GM21786 (cell line): Measurements from ENCODE around the gene C11orf91.
"Not testable (repeated sequence)": the region's sequence is repeated elsewhere in the genome, so short reads cannot be mapped to it uniquely, and the experiment has no call there.

Experiments used
- ATAC-seq: cut with Tn5 transposase; IDR thresholded peaks from one replicate; pipeline ENCODE4 v1.9.1; 2021; ENCODE audit not compliant: unreplicated experiment

Gene C11orf91

DNA sequence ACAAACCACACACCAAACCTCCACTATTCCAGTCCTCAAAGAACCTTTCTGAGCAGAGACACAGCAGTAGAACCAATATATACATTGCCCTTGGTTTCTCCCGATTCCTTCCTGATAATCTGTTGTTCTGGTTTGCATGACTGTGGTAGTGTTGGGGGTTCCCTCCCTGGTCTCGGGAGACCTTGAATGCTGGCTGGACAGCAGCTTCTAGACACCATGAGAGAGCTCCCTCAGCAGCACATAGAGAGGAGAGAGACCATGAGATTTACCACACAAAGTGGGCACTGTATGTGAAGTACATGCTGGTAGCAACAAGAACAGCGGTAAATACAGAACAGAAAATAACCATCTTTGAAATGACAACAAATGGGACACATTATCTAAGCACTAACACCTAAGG lies 2.6 kb downstream of the C11orf91 start:
- ATAC-seq: no peak

DNA sequence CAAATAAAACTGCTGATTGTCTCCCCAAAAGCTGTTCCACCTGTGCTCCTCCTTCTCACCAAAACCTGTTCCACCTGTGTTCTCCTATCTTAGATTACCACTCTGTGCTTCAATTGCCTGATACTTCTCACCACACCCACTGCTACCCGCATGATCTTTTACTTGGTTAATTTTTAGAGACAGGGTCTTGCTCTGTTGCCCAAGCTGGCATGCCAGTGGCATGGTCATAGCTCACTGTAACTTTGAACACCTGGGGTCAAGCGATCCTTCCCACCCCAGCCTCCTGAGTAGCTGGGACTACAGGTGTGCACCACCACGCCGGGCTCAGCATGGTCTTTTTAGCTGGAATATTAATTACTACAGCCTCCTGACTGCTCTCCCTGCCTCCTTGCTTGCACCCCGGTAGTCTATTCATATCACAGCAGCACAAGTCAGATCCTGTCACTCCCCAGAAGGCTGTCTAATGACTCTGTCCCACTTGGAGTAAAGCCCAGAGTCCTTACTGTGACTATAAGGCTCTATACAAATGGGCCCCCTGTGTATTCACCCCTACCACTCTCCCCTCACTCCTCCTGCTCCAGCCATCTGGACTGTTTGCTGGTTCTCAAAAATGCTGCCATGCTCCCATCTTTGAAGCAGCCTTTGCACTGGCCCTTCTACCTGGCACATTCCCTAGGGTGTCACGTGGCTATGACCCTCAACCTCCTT lies 3.5 kb downstream of the C11orf91 start:
- ATAC-seq: no peak

DNA sequence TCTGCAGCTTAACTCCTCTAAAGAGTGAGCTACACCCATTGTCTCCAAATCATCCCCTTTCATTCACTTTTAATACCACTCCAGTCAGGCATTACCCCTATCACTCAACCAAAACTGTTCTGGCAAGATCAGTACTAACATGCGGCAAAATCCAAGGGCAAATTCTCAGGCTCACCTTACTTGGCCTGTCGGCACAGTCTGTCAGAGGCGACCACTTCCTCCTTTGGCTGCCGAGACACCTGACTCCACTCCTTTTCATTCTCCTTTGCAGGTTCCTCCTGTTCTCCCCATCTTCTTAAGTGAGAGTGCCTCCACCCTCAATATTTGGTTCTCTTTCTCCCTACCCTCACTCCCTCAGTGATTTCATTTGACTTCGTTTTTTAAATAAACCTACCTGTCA lies 4.2 kb downstream of the C11orf91 start:
- ATAC-seq: no peak

DNA sequence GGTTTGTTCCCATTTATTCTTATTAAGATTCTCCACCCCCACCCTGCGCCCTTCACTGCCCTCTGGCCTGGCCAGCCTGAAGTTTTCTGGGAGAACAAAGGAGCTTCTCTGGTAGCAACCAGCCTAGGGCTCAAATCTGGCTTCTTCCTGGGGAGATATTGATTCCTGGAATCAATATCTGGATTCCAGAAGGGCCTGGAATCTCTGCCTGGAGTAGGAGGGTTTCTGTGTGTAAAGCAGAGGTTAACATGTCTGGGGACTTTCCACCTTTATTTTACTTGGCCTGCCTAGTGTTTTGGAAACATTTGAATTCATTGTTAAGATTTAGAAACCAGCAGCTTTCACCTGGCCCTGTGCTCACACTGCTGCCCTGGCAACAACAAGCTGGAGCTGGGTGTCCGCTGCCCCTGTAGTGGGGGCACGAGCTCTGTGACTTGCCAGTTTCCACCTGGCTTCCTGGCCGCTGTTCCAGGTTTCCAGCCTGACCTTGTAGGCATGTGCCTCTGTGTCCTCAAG lies 5.5 kb downstream of the C11orf91 start:
- ATAC-seq: no peak

DNA sequence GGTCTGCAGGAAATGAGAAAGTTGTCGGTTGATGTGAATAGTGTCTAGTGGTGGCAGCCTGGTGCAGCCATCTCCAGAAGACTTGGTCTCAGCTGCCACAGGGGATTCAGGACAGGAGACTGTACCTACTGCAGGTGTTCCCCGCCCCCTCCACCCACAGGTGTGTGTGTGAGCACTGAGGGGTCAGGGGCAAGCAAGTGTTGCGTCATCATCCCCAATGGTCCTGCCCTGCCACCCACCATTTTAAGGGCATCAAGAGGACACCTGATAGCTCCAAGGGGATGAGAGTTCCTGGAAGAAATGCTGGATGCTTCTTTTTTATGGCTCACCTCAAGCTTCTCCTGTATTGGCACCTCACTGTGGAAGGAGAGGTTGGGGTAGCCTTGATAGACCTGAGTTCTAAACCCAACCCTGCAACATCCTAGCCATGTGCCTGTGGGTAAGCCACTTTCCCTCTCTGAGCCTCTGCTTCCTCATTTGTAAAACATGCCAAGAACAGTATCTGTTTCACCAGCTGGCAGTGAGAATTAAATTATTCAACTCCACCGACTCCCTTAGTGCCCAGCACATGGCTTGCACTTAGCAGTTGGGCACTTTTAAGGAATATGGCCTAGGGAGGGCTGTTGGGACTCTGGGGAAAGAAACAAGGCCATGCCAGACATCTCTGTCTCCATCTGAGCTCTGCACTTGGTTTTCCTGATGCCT lies 6.1 kb downstream of the C11orf91 start:
- ATAC-seq: no peak

DNA sequence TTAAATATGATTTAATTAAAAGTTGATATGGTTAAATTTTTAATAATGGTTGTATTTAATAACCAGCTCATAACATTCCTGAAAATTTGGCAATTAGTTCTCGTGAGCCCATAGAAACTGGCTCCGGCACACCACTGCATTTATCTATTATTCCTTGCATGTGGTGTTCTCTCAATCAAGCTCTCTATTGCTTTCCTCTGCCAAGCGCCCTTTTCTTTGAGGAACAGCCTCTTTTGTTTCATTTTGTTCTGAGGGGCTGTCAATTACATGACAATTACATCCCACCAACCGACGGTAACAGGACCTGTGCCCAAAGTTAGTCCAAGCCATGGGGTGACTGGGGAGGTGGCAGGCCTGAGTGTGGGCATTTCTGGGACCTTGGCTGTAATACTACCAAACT lies 8.1 kb downstream of the C11orf91 start:
- no peak for ATAC-seq

DNA sequence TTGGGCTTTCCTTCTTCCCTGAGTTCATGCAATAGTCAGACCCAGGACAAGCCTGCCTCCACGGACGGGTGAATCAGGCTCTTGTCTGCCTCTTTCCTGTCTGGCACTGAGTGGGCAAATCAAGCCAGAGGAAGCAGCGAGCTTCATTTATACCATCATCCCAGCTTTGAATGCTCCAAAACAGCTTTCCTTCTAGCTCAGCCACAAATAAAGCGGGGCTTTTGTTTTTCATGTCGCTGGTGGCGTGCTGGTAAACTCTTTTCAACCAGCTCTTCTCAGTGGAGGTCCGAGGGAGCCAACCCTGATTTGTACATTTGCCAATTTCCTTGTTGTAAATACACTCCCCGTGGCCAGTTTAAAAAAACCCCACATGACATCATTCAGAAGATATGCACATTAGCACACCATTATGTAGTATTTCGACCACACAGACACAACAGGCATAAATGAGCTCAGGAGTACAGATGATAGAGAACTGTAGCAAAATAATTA lies 8.6 kb downstream of the C11orf91 start:
- no peak for ATAC-seq

DNA sequence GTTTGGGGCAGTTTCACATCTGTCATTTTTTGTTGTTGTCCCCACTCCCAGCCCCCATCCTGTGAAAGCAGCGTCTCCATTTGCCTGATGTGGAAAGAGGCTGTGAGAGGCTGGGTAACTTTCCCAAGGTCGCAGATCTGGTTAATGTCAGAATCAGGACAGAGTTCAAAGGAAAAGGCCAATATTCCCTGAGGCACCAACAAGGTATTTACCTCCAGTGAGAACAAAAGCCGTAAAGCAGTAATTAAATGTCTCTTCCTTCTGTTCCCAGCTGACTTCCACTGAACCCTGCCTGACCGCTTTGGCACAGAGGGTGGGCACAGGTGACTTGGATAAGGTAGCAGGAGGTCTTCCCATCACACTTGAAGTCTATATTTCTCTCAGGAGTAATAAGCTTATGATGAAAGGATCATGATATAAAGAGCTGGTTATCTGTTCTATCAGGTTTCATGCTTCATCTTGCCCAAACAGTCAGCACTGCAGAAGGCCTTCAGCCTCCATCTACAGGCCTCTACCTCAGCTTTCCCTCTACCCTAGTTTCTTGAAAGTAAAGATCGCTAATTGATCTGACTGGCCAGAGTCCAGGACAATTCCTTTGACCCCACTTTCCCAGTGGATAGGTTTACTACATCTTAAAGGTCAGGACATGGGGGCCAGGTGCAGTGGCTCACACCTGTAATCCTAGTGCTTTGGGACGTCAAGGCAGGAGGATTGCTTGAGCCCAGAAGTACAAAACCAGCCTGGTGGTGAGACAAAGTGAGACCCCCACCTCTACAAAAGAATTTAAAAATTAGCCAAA lies 9.4 kb downstream of the C11orf91 start:
- ATAC-seq: no peak

DNA sequence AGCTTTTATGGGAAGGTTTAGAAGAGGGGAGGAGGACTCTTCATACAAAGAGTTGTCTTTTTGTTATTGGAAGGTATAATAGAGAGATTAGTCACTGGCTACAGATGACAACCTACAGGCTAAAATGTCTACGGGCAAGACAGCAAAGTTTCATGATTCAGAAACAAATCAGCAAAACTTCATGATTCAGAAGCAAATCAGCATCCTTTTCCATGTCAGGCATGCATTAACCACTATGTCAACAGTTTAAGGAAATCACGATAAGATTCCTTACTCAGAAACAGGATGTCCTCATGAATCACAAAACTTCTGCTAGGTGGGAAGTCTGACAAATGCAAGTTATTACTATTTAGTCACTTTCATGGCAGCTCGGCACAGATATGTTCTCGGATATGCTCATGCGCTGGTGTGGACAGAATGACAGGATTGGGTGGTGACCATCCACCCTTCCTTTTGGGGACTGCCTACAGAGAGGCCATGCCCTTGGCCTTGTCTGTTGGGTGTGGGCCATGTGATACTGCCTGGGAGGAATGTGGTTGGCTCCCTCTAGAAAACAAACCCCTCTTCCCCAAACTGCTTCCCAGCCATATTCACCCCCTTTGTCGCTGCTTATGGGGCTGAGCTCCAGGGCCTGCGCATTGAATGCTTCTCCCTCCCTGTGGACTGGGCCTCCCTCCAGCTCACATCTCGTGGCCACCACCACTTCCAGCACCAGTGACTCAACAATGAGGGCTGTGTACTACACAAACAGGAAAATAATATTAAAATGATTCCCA lies 10.1 kb downstream of the C11orf91 start:
- no peak for ATAC-seq

DNA sequence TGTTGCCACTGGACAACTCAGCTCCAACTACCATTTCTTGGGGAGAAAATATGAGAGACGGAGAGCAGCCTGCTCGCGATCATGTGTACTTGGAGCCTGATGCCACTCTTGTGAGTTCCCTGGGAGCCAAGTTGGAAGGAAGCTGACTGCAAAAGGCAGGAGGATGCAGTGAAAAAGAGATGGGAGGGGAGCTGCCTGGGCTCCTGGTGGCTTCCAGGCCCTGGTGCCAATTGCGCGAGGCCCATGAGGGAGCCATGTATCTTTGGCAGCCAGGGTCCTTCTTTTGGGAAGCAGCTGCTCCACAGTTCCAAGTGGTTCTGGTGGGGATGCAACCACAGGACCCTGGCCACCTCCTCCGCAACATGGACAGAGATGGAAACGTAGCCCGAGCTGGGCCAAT lies 11.1 kb downstream of the C11orf91 start:
- no peak for ATAC-seq

DNA sequence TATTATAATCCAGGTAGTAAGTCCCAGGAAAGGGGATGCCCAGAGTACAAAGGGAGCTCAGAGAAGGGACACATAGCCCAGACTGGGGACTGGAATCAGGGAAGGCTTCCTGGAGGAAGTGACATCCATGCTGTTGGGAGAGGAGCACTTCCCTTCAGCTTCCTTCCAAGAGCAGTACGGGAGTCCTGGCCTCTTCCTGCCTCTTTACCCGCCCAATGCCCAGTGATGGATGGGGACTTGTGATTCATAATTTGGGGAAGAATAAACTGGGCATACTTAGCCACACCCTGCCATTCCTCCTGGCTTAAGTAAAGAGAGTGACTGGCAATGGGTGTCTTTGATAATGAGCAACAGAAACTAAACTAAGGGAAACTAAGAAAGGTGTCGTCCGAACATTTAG lies 11.5 kb downstream of the C11orf91 start:
- ATAC-seq: no peak

DNA sequence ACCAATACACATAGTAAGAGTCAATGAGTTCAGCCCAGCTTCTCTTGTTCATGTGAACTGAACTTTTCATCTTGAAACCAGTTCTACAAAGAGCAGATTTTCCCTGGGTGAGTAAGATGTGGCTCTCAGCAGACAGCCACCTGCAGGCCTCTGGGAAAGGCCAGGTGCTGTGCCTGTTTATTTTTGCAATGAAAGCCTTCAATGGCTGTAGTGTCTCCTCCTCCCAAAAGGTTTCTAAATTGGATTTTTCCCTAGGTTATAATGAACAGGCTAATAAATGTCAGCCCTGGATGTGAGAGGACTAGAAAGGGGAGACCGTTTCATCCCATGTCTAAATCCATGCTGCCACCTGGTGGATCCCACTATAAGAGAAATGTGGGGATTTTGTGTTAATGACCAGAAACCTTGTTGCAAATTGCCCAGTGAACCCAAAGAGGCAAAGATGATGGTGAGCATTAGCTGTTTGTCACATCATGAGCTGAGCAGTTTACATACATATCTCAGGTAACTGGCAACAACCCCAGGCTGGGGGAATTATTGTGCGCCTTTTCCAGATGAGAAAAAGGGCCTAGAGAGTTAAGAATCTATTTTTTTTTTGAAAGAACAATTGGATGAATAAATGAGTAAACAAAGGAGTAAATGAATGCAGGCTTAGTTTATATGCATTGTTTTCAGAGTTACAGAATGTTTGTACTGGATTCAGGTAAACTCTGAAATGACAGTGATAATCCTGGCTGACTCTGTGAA lies 12.7 kb downstream of the C11orf91 start:
- no peak for ATAC-seq

DNA sequence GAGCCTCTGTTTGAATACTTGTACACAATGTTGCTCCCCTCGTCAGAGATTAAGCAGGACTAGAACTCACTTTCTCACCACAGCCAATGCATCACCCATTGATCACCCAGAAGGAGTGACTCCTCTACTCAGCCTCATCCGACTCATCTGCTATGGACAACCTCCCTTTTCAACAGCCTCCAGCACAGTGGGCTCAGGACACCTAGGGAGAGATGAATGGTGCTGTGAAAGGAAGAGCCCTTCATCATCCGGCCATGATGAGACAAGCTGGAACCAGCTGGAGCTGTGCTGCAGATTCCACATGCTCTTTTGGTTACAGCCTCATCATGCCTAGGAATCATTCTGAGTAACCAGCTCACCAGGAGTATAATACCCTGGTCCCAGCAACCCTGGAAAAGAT lies 15.5 kb downstream of the C11orf91 start:
- no peak for ATAC-seq

DNA sequence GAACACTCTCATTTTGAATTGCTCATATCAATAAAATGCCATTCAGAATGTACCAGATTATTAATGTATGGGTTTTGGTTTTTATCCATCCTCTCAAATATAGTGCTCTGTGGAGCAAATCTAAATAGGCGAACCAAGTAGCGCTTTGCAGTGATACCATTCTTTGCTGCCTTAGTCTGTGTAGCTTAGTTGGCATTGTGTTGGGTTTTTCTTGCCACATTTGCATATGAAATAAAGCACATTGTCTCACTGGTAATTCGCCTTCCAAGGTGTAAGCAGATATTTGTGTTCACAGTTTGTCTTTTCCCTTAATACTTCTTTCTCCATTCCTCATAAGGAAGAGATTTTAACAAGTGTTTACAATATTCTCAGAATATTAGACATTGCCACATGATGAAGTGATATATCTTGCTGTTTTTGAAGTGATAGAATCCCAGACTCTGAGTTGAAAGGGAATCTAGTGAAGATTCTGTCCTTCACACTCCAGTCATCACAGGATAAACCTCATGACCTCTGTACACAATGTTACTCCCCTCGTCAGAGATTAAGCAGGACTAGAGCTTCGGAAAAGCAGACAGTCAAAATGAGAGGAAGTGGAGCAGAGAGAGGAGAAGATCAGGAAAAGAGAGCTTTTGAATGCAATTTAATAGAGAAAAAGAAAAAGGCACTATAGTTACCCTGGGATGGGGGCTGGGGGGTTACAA lies 16.5 kb downstream of the C11orf91 start:
- ATAC-seq: no peak

DNA sequence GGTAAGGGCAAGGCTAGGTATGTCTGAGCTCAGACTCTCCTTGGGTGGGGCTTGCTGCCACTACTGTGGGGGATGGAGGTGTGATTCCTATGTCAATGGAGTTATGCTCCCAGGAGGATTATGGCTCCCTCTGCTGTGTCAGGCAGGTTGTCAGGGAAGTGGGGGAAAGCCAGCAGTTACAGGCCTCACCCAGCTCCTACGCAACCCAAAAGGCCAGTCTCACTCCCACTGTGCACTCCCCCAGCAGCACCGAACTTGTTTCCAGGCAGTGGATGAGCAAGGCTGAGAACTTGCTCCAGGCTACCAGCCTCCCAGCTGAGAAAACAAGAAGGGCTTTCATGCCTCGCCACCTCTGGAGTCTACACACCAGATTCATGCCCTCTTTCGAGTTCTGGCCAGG lies 18.2 kb downstream of the C11orf91 start:
- ATAC-seq: no peak

DNA sequence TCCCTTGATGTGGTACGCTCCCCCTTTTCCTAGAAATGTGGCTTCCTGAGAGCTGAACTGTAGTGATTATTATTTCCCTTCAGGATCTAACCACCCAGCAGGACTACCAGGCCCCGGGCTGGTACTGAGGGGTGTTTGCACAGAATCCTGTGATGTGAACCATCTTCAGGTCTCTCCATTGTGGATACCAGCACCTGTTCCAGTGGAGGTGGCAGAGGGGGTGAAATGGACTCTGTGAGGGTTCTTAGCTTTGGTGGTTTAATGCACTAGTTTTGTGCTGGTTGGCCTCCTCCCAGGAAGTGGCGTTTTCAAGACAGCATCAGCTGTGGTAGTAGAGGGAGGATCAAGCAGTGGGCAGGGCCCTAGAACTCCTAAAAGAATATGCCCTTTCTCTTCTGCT lies 18.6 kb downstream of the C11orf91 start:
- ATAC-seq: no peak

DNA sequence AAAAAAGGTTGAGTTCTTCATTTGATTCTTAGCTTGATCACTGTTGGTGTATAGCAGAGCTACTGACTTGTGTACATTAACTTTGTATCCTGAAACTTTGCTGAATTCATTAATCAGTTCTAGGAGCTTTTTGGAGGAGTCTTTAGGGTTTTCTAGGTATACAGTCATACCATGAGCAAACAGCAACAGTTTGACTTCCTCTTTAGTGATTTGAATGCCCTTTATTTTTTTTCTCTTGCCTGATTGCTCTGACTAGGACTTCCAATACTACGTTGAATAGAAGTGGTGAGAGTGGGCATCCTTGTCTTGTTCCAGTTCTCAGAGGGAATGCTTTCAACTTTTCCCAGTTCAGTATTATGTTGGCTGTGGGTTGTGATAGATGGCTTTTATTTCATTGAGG lies 22.0 kb downstream of the C11orf91 start:
- ATAC-seq: not testable (repeated sequence)

DNA sequence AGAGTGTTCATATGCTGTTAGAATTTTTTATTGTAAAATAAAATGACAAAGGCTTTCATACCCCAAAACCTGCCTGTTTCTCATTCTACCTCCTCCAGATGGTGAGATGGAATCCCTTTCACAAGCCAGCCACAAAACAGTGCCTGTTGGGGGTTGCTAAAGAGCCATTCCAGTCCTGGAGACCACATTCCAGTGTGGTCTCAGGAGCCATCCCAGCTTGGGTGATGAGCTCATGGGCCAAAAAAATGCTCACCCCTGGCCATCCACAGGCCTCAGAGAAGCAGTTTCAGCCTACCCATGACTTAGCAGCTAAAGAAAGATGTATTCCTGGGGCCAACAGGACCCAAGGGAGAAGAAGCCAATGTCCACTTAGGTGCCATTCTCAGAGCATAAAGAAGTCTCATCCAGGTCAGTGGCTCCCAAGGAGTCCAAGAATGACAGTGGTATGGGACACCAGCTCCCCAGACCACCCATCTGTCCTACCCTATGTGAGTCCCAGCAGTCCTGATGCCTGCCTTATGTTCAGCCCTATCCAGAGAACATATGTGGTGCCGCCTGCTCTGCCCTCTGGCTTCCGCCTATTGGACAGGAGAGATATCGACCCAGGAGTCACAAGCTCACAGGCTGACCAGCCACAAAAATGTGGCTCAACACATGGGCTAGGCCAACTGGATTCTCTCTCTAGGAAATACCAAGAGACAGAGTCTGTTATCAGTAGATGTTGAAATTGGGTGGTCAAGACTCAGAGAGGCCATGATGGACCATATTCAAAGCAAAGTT lies 26.4 kb downstream of the C11orf91 start:
- ATAC-seq: no peak

DNA sequence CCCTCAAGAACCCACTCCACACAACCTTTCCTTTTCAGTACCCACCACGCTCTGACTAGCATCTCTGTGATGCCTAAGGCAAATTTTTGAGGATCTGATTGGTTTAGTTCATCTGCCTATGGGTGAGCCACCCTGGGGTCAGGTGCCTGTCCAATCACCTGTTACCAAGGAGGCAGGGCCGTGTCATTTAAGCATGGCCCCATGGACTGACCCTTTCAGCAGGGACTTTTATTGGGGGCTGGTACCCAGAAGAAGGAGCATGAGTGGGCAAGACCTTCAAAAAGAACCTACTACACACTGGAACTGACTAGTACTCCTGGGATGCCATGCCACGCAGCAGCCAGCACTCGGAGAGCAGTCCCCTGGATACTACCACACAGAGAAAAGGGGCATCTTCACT lies 28.4 kb downstream of the C11orf91 start:
- ATAC-seq: no peak
